NB4 (cell line): ENCODE measurements around the gene LIN28B.

ENCODE experiments used
- CTCF ChIP-seq: IDR thresholded peaks from one replicate; pipeline ENCODE4 v1.5.1; 2012; ENCODE audit warnings: low read depth, low read length
- MAX ChIP-seq: IDR thresholded peaks from 2 replicates; pipeline ENCODE4 v1.6.1; 2011; ENCODE audit warnings: low read depth, low read length
- MYC ChIP-seq: IDR thresholded peaks from 2 replicates; pipeline ENCODE4 v1.6.1; 2011; ENCODE audit warnings: low read depth, low read length
- POLR2A ChIP-seq: IDR thresholded peaks from 2 replicates; pipeline ENCODE4 v1.6.1; 2011; ENCODE audit warnings: mild to moderate bottlenecking; ENCODE audit not compliant: insufficient read length; ENCODE audit errors: extremely low read depth

- TF ChIP-seq POLR2A (no peak), CTCF (no peak), MYC (no peak), MAX (no peak)
Observed at GRCh38 chr6:104990085-104990484, 33.2 kb downstream of the LIN28B start.
